GM21360 (cell line): ENCODE results near the gene PODNL1.
"Not testable (repeated sequence)": the region's sequence is repeated elsewhere in the genome, so short reads cannot be mapped to it uniquely, and the experiment has no call there.

ENCODE experiments used
- ATAC-seq: cut with Tn5 transposase; IDR thresholded peaks from one replicate; pipeline ENCODE4 v1.9.1; 2021; ENCODE audit warnings: mild to moderate bottlenecking, moderate library complexity; ENCODE audit not compliant: unreplicated experiment

Gene PODNL1

DNA sequence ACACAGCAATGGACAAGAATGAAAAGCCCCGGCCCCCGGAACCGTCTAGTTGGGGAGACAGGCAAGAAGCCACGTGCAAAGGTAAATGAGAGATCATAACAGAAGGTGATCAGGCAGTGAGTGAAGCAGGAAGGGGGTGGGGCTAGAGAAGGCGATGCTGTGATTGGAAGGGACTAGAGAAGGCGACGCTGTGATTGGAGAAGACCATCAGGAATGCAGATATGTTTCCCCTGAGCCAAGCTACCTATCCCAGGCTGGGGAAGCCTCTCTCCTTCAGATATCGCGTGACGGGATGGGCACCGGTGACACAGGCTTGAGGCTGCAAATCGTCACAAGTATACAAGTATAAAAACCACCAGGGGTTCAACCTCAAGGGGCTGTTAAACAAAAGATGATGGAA is 35.9 kb upstream of the PODNL1 start:
- no peak for ATAC-seq

DNA sequence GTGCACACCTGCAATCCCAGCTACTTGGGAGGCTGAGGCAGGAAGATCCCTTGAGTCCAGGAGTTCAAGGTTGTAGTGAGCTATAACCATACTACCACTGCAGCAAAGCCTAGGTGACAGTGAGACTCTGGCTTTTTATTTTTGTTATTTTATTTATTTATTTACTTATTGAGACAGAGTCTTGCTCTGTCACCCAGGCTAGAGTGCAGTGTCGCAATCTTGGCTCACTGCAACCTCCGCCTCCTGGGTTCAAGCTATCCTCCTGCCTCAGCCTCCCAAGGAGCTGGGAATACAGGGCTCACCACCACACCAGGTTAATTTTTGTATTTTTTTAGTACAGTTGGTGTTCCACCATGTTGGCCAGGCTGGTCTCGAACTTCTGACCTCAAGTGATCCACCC is 35.3 kb upstream of the PODNL1 start:
- ATAC-seq: not testable (repeated sequence)

DNA sequence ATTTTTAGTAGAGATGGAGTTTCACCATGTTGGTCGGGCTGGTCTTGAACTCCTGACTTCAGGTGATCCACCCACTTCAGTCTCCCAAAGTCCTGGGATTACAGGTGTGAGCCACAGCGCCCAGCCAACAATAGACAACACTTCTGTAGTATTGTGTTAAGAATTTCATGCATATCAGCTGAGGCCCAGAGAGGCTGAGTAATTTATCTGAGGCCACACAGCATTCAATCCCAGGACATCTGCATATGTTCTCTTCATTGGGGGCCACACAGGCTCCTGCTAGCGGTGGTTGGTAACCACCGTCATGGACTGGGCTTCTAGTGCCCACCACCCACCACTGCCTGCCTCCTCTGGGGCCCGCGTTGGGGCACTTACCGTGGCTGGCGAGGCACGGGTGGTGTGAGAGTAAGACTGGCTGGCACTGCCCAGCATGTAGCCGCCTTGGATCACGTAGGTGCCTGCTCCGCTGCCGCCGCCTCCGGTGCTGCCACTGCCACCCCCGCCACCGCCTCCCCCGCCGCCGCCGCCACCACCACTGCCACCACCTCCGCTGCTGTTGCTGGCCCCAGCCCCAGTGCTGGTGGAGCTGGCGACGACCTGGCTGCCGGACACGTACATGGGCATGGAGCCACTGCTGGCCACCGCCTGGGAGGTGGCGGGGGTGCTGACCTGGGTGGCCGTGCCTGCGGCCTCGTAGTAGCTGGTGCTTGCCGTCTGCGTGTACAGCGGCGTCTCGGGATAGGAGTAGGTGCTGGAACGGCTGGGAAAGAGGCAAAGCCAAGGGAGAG is 34.3 kb upstream of the PODNL1 start:
- no peak for ATAC-seq

- ATAC-seq: not testable (repeated sequence)
Observed at GRCh38 chr19:13971868-13972267, 33.7 kb upstream of the PODNL1 start.

DNA sequence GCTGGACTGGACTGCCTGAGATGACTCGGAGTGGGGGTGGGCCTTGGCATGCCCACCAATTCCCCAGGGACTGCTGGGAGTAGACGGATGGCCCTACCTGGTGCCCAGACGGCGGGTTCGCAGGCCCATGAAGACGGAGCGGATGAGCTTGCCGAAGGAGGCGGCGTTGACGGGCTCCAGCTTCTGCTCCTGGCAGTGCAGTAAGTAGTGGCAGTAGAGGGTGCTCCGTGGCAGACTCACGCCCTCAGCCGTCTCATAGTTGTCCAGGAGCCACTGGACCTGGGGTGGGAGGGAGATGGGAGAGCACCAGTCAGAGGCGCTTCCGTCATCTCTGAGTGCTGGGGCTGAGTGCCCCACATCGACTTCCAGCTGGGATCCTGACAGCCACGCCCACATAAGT is 31.7 kb upstream of the PODNL1 start:
- ATAC-seq: no peak

DNA sequence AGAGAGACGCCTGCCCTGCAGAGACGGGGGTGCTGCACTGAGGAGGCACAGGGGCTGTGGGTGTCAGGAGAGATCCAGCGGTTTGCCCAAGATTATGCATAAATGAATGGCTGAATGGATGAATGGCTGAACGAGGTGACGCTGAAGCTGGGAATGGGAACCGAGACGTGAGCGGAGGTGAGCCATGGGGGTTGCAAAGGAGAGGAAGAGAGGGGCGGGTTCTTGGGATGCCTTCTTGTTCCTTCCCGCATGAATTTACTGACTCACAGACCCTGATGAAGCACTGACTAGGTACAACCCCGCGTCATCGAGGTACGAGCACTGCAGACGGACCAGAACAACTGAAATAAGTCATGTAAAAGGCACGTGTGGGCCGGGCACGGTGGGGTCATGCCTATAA is 30.8 kb upstream of the PODNL1 start:
- ATAC-seq: no peak

DNA sequence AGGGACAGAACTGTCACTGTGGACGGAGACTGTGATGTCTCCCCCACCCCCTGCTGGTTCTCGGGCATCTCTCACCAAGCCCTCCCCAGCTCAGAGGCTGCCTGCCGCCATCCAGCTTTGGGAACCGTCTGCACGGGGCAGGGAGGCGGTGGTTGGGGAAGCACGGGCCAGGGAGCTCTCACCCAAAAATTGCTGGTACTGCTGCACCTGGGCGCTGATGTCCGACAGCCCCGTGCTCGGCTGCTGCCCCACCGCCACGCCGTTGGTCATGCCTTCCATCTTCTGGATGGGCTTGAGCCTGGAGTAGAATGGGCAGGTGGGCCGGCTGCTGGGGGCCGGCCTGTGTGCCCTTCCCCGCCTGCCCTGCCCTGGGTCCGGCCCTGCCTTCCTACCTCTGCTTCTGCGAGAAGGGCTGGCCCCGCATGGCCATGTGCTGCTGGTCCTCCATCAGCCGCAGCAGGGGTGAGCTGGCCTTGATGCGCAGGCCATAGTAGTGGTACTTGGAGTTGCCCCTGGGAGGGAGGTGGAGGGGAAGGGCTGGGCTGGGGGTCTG is 30.2 kb upstream of the PODNL1 start:
- no peak for ATAC-seq

- not testable (repeated sequence) for ATAC-seq
Observed at GRCh38 chr19:13967206-13967605, 29.0 kb upstream of the PODNL1 start.

DNA sequence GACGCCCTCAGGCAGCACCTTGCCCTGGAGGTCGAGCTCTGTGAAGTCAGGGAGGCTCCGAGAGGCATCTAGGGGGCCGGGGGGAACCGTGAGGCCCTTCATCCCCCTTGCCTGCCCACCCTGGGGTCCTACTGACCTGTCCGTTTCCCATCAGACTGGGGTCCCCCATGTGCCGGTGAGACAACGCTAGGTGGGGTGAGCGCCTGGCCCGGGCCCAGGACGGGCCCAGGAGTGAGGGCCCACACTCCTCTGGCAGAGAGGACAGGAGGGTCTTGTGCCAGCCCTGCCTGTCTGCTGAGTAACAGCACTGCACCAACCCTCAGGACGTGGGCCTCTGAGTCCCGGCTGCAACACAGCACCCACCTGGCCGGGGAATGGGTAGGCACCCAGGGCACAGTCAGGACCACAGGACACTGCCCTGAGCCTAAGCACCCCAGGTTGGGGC is 28.5 kb upstream of the PODNL1 start:
- ATAC-seq: no peak

DNA sequence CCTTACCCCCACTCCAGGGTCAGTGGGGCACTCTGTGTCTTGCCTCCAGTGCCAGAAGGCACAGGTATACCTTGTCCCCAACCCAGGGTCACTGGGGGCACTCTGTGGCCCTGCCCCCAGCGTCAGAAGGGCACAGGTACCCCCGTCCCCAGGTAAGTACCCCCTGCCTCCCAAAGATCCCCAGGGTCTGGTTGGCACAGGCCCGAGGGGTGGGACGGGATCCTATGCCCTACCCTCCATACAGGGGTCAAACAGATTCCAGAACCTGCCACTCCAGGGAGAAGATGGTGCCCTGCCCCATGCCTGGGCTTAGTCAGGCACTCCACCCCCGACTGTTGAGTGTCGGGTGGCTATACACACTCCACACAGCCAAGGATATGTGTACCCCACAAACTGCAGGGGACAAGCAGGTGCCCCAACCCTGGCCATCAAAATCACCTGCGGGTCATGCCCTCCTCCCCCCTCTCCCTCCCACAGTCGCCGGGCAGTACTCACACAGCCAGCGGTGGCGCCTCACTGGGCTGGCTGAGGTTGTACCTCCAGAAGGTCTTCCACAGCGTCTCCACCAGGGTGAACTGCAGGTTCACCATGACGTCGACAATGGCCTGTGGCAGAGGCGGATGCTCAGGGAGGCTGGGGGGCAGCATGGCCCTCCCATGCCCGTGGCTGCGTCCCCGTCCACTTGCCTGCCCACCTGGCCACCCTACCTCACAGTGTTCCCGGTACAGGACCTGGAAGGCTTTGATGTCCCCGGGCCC is 27.9 kb upstream of the PODNL1 start:
- no peak for ATAC-seq

- ATAC-seq: no peak
Observed at GRCh38 chr19:13965377-13965896, 27.2 kb upstream of the PODNL1 start.

DNA sequence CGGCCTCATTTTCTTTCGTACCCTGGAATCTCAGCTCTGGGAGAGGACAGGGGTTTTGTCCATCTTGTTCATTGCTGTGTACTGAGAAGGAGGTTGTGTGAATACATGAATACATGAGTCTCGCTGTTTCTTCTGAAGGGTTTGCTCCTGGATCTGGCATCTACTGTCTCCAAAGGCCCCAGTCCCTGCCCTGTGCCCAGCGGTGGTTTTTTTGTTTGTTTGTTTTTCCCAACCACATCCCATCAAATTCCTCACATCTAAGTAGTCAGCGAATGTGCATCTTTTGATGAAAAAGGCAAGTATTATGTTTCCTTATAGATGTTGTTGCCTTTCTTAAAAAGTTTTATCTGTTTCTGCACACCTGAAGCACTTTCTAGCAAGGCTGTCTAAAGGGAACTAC is 26.6 kb upstream of the PODNL1 start:
- no peak for ATAC-seq

DNA sequence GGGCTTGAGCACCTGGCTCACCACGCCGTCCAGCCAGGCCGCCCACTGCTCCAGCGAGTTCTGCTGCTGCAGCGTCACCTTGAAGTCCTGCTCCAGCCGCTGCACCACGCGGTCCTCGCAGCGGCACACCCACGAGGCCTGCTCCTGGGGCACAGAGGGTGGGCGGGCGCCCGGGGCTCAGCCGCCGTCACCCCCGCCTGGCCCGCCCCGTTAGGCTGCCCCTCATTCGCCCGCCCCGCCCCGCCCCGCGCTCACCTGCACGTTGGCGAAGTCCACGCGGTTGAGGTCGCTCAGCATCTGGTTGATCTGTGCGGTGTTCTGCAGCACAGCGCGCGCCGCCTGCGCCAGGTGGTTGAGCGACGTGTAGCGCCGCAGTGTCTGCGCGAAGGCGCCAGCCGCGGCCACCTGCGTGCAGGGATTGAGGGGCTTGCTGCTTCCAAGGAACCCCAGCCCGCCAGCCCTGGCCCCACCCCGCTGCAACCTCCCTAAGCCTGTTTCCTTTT is 25.4 kb upstream of the PODNL1 start:
- ATAC-seq: no peak

DNA sequence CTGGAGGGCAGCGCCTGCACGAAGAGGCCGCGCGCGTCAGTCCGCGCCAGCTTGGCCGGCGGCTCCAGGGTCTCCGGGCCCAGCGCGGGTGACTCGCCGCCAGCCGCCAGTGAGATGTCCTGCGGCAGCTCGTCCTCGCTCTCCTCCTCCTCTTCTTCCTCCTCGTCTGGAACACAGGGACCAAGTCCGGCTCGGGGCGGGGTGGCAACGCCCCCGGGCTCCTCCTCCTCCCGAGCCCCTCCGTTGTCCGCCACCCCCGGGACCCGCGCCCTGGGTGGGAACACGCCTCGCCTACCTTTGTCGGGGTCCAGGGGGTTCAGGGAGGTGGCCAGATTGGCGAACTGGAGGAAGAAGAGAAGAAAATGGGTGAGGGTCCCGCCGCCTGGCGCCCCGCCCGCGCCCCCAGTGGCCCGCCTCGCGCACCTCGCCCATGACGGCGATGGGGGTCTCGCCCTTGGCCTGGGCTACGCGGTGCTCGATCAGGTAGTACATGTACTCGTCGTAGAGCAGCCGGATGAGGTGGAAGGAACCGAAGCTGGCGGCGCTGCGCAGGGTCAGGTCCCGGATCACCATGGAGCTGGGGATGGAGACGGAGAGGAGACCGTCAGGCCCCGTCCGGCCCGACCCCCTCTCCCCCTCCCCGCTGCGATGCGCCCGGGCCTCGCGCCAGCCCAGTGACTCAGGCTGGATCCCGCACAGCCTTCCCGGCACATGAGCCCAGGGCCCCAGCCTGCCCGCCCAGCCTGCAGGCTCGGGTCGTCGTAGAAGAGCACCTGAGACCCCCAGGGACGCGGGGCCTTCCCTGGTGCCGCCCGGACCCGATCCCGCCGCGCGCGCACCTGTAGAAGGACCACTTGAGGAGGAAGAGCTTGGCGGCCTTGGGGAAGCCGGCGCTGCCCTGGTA is 24.7 kb upstream of the PODNL1 start:
- no peak for ATAC-seq

- no peak for ATAC-seq
Observed at GRCh38 chr19:13961826-13962698, 23.8 kb upstream of the PODNL1 start.

DNA sequence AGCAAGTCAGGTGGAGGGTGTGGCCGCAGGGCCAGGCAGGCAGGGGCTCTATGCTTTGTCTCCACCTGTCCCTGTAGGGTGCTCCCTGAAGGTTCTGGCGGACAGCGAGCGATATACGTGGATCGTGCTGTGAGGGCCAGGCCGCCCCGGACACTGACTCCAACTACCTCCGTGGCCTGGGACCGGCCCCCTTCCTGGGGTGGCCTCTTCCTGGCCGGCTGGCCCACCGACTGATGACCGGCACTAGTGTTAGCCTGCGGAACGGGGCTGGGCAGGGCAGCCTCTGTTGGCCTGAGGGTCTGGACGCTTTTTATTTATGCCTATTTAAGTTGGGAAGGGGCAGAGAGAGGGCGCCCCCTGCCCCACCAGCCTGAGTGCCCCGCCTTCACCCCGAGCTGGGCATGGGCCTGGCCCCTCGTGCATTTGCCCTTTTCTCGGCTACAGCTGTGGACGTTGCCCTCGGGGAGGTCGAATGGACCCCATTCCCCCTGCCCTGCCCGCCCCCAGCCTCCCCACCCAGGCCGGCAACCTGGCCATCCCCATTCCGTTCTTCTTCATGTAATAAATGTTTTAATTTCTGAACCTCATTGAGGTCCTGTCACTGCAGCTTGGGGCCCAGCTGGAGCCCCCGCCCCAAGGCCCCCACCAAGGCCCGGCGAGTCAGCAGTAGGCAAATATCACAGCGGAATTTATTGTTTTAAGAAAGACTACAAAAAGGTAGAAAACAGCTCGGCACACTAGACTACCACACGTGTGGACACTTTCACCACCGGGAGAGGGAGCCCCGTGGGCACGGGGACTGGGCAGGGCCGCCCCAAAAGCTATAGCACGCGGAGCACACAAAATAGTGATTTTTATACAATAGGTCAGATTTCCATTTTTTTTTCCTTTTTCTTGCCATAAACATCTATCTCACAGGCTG is 22.9 kb upstream of the PODNL1 start:
- ATAC-seq: no peak

GRCh38 chr19:13959962-13960862 is 22.0 kb upstream of the PODNL1 start:
- no peak for ATAC-seq
